Neutrophil (primary cell): ENCODE data around the gene HSPG2.

Experiments
- H3K27ac ChIP-seq: fragments of 200-600 bp; sonication (generic); 2 replicates; pipeline ENCODE4 v1.5.1; 2016; ENCODE audit warnings: mild to moderate bottlenecking, moderate library complexity
- H3K27me3 ChIP-seq: fragments of 200-600 bp; sonication (generic); 2 replicates; pipeline ENCODE4 v1.6.0; 2016; ENCODE audit warnings: mild to moderate bottlenecking
- H3K36me3 ChIP-seq: fragments of 200-600 bp; sonication (generic); 2 replicates; pipeline ENCODE4 v1.5.1; 2017
- H3K4me1 ChIP-seq, 2 experiments: fragments of 200-600 bp in 1 of 2; sonication (generic) in 1 of 2; 1 replicate in 1 of 2; 2 replicates in 1 of 2; pipeline versions ENCODE4 v1.5.1 to v1.6.1; 2013 to 2016; ENCODE audit warnings: low read depth in 1 of 2, low read length in 1 of 2, mild to moderate bottlenecking in 1 of 2, moderate library complexity in 1 of 2; ENCODE audit not compliant: control insufficient read depth in 1 of 2, insufficient read depth in 1 of 2
- H3K4me3 ChIP-seq, 2 experiments: fragments of 200-600 bp in 1 of 2; sonication (generic) in 1 of 2; 1 replicate in 1 of 2; 2 replicates in 1 of 2; pipeline ENCODE4 v1.5.1; 2013 to 2016; ENCODE audit warnings: low read depth in 1 of 2, low read length in 1 of 2, mild to moderate bottlenecking in 1 of 2, moderate library complexity in 1 of 2
- H3K9me3 ChIP-seq: fragments of 200-600 bp; sonication (generic); 2 replicates; pipeline ENCODE4 v1.5.1; 2016
- TF ChIP-seq, protein P1 (sequence below): fragments of 200-600 bp; sonication (generic); IDR thresholded peaks from 2 replicates; pipeline ENCODE4 v1.5.1; 2016; ENCODE audit warnings: antibody characterized with exemption

HSPG2 gene

DNA sequence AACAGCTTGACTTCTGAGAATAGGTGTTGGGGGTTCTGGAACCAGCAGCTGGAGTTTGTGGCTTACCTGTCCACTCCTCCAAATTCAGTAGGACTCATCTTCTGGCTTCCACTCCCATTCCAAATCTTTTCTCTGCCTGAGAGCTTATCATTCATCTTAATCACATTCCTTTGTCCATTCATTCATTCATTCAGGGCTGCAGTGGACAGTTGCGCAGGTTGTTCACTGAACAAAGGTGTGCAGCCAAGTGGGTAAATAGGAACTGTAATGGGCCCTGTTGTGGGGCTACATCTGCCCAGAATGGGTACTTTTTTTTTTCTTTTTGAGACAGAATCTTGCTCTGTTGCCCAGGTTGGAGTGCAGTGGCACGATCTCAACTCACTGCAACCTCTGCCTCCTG, 3.4 kb upstream of the HSPG2 start:
- Histone ChIP-seq H3K36me3 (no peaks in the 10 kb centered on the region), H3K9me3 (no peaks in the 10 kb centered on the region), H3K4me3 (no peak overlapping the region), H3K27me3 (peaks cover 36% of the 10 kb centered on the region), H3K4me1 (peaks cover 18 to 29% of the 10 kb centered on the region in 2 experiments), H3K27ac (no peak overlapping the region)
- TF ChIP-seq, protein P1, sequence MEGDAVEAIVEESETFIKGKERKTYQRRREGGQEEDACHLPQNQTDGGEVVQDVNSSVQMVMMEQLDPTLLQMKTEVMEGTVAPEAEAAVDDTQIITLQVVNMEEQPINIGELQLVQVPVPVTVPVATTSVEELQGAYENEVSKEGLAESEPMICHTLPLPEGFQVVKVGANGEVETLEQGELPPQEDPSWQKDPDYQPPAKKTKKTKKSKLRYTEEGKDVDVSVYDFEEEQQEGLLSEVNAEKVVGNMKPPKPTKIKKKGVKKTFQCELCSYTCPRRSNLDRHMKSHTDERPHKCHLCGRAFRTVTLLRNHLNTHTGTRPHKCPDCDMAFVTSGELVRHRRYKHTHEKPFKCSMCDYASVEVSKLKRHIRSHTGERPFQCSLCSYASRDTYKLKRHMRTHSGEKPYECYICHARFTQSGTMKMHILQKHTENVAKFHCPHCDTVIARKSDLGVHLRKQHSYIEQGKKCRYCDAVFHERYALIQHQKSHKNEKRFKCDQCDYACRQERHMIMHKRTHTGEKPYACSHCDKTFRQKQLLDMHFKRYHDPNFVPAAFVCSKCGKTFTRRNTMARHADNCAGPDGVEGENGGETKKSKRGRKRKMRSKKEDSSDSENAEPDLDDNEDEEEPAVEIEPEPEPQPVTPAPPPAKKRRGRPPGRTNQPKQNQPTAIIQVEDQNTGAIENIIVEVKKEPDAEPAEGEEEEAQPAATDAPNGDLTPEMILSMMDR = no peak

DNA sequence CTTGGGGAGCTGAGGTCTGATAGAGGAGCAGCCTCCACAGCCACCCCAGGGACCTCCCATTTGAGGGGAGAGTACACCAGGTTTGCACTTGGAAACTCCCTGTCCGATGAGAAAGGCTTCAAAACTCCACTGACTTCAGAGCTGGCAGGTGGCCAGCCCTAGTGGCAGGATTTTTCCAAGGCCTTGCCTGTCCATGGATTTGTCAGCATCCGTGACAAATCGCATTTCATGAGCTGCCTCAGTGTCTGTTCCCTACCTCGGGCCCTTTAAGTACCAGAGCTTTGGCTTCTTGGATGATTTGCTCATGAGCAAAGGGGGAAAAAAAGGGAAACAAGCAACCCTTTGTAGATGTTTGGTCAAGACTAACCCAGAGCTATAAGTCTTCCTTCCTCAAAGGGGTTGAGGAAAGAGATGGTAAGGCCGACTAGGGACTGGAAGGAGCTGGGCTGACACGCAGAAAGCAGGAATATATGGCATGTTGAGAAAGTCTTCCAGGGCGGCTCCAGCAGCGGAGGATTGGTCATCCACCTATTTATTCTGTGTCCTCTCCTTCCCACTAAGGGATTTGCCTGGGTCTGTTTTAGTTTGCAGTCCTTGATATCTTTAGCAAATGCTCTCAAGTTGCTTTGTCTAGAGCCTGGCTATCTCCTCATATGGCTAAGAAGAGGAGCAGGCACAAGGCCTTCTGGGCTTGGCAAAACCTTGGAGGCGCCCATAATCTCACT, 2.7 kb upstream of the HSPG2 start:
- Histone ChIP-seq H3K27me3 (peaks cover 41% of the 10 kb centered on the region), H3K4me3 (no peak overlapping the region), H3K27ac (no peak overlapping the region), H3K4me1 (peaks cover 18 to 29% of the 10 kb centered on the region in 2 experiments), H3K36me3 (no peaks in the 10 kb centered on the region), H3K9me3 (no peaks in the 10 kb centered on the region)
- TF ChIP-seq, protein P1 = no peak

DNA sequence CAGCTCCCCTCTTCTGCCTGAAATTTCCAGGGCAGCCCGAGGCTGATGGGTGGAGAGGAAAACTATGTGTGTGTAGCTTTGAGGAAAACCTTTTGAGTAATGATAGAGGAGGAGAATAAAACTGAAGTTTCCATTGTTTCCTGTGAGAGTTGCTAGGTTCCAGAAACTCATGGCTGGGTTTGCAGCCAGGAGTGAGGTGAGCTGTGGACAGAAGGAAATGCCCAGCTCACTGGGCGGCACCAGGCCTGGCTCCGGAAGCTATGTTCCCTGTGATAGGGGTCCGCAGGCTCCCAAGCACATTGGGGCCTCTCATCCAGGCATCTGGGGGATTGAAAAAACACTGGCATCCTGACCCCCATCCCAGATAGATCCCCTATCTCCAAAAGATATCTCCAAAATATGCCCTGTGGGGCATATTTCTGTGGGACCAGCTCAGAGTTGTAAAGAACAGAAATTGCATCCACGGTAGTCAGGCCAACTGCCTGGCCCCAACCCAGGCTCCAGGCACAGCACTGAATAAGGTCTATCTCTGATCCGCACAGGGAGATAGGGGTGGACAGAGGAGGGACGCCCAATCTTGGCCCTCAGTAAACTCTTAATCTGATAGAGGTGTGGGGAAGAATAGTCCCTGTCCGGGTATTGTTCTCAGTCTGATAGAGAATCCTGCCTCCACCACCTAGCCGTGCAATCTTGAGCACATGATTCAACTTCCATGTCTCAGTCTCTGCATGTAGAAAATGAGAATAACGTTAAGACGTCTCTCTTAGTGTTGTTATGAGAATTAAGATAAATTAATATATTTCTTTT, 1.8 kb upstream of the HSPG2 start:
- Histone ChIP-seq H3K36me3 (no peaks in the 10 kb centered on the region), H3K4me3 (no peak overlapping the region), H3K27ac (no peak overlapping the region), H3K4me1 (peaks cover 21 to 31% of the 10 kb centered on the region in 2 experiments), H3K27me3 (peaks cover 41% of the 10 kb centered on the region), H3K9me3 (no peaks in the 10 kb centered on the region)
- TF ChIP-seq, protein P1 = no peak

DNA sequence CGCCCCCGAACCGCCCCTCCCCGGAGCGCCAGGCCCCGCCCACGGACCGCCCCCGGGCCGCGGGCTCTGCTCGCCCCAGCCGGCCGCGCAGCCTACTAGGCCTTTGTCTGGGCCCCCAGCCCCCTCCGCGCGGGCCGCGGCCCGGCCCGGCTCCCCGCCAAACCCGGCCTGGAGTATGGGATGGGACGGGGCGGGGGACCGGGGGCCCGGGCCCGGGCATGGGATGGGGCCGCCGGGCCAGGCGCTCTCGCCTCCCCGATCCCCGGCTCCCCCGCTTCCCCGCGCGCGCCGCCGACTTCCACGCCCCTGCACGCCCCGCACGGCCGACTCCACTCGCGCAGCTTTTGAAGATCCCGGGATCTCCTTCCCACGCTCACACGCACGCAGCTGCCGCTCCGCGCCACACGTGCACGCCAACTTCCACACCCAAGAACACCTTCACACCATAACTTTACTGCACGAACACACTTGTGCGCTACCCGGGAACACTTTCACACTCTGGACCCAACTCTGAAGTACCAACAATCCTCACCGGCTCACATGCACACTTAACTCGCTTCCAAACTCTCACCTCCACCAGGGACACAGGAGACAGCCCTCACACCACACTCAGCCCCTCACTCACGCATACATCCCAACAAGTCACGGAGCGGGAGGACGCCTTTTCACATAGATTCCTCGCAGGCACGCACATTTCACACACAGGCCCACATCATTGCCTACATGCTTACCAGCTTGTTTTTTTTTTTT, 437 bp upstream of the HSPG2 start:
- H3K27me3 ChIP-seq = peaks cover 41% of the 10 kb centered on the region
- H3K4me3 ChIP-seq = peak overlapping the region; percentile 33 to 47
- H3K4me1 ChIP-seq = peaks cover 30 to 39% of the 10 kb centered on the region in 2 experiments
- TF ChIP-seq, protein P1 = no peak
- no peak overlapping the region for H3K27ac ChIP-seq
- H3K9me3 ChIP-seq = no peaks in the 10 kb centered on the region
- no peaks in the 10 kb centered on the region for H3K36me3 ChIP-seq

DNA sequence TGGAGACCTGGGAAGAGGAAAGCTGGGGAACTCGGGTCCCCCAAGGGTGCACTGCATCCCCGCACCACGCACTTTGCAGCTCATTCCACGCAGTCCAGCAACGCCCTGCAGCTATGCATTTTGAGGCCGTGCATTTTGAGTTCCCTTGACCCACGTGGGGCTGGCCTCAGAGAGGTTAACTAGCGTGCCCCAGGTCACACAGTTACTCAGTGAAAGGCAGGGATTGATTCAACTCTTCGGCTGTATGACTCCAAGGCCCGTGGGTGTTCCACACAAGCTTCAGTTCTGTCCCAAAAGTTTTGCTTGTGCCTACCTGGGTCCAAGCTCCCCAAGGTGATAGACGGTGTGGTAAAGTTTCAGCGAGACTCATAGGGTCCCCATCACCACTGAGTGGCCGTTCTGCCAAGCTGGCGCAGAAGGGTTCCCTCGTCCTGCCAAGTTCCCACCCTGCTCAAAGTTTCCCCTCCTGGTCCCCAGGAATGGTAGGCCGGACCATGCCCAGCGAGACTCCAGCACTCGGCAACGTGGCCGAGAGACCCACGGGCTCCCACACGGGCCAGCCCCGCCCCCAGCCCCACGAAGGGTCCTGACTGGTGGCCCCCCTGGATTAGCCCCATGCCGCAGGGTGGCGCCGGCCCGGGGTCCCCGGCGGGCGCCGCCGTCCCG, 611 bp downstream of the HSPG2 start:
- peaks cover 34 to 39% of the 10 kb centered on the region in 2 experiments for H3K4me1 ChIP-seq
- no peak overlapping the region for H3K27ac ChIP-seq
- H3K4me3 ChIP-seq = peak overlapping the region; percentile 13 to 45

More for the DNA sequence above, 611 bp downstream of the HSPG2 start:
- Histone ChIP-seq H3K36me3 (no peaks in the 10 kb centered on the region), H3K9me3 (no peaks in the 10 kb centered on the region), H3K27me3 (peaks cover 41% of the 10 kb centered on the region)
- TF ChIP-seq, protein P1 = no peak
